Colonic mucosa (tissue), 4 donors: Measurements from ENCODE around the gene TRMT11. TPM values are rescaled to one million over a fixed set of nuclear protein-coding genes. Genes with fewer than 3 reads are reported as not detected.

Experiments
- DNase-seq: peaks from one replicate; pipeline ENCODE4 v3.0.0-alpha.2; 2020
- H3K27ac ChIP-seq: fragments of 200-600 bp; one replicate; pipeline ENCODE4 v1.8.0; 2021
- H3K27me3 ChIP-seq: fragments of 200-600 bp; one replicate; pipeline ENCODE4 v1.8.0; 2021
- H3K36me3 ChIP-seq: fragments of 200-600 bp; one replicate; pipeline ENCODE4 v1.8.0; 2021
- H3K4me1 ChIP-seq: fragments of 200-600 bp; one replicate; pipeline ENCODE4 v1.8.0; 2021; ENCODE audit warnings: mild to moderate bottlenecking
- H3K4me3 ChIP-seq: fragments of 200-600 bp; one replicate; pipeline ENCODE4 v1.8.0; 2021
- H3K9ac ChIP-seq, 2 donors: one replicate each; pipeline ENCODE4 v1.7.0; 2013; ENCODE audit warnings: control low read depth in 2 of 2, low read depth in 2 of 2, low read length in 2 of 2
- H3K9me3 ChIP-seq: fragments of 200-600 bp; one replicate; pipeline ENCODE4 v1.8.0; 2021
- CTCF ChIP-seq: fragments of 200-600 bp; IDR thresholded peaks from one replicate; pipeline ENCODE4 v1.8.0; 2022; ENCODE audit warnings: antibody characterized with exemption, mild to moderate bottlenecking
- intact Hi-C: fragments of 100-400 bp; cut with DNase I; formaldehyde crosslinking; loops from one replicate; pipeline ENCODE4 v1.14.1; 2022
- total RNA-seq, 2 donors: library from RNA; stranded (reverse); fragmentation: NEBNext Ultra II Directional in 1 of 2; extraction: Animal tissue kit (Norgen Biotek cat#: 25700) in 1 of 2; gene quantifications; one replicate each; pipeline ENCODE4 v1.2.1, GENCODE V29; 2021
- donor health status: healthy.
- donor health status: DM: no; HTN: no; CAD: no.
- donor health status: DM: no; HTN: no; CAD: no.

The TRMT11 gene
- total RNA-seq, 2 donors from 2014 or later: 17.0 to 18.7 TPM

- intact Hi-C loops: loop anchor here (2.0 to 10.0 kb wide), 2 partner anchors 95 to 649 kb away; partner anchors contain the start of gene HDDC2
- Histone ChIP-seq H3K27ac (no peak overlapping the region), H3K36me3 (no peaks in the 10 kb centered on the region), H3K4me3 (no peak overlapping the region), H3K27me3 (no peaks in the 10 kb centered on the region), H3K9ac (no peak overlapping the region), H3K4me1 (no peaks in the 10 kb centered on the region), H3K9me3 (no peaks in the 10 kb centered on the region)
- TF ChIP-seq CTCF: peak; percentile 36
- DNase-seq: peak; percentile 56
Measured at GRCh38 chr6:125953502-125953875, 32.9 kb upstream of the TRMT11 start.

- no peaks in the 10 kb centered on the region for H3K4me1 ChIP-seq
Measured at GRCh38 chr6:125954735-125955339, 31.5 kb upstream of the TRMT11 start.

GRCh38 chr6:125955973-125956372, 30.4 kb upstream of the TRMT11 start:
- Histone ChIP-seq H3K36me3 (no peaks in the 10 kb centered on the region), H3K9me3 (no peaks in the 10 kb centered on the region), H3K4me1 (no peaks in the 10 kb centered on the region), H3K4me3 (no peak overlapping the region), H3K9ac (no peak overlapping the region), H3K27ac (no peak overlapping the region), H3K27me3 (no peaks in the 10 kb centered on the region)
- intact Hi-C loops: loop anchor here (2.0 to 10.0 kb wide), 2 partner anchors 175 to 651 kb away; partner anchors contain the start of gene HDDC2
- no peak for DNase-seq
- TF ChIP-seq CTCF: no peak

More at GRCh38 chr6:125954735-125955339, 31.5 kb upstream of the TRMT11 start:
- intact Hi-C loops: loop anchor here (10.0 kb wide), 1 partner anchor 650 kb away; the partner anchor contains the start of gene HDDC2
- Histone ChIP-seq H3K9ac (no peak overlapping the region), H3K27ac (no peak overlapping the region), H3K27me3 (no peaks in the 10 kb centered on the region), H3K9me3 (no peaks in the 10 kb centered on the region), H3K4me3 (no peak overlapping the region), H3K36me3 (no peaks in the 10 kb centered on the region)
- no peak for TF ChIP-seq CTCF
- no peak for DNase-seq

- peak; percentile 99 for TF ChIP-seq CTCF
- intact Hi-C loops: loop anchor here (2.0 to 10.0 kb wide), 2 partner anchors 176 to 652 kb away; partner anchors contain the start of gene HDDC2
- Histone ChIP-seq H3K4me1 (no peaks in the 10 kb centered on the region), H3K36me3 (no peaks in the 10 kb centered on the region), H3K27me3 (no peaks in the 10 kb centered on the region), H3K9ac (peak within 1 kb of the TSS; percentile 90 to 91), H3K4me3 (peak within 1 kb of the TSS; percentile 88), H3K9me3 (no peaks in the 10 kb centered on the region), H3K27ac (peak within 1 kb of the TSS; percentile 95)
- DNase-seq: peak; percentile 99
Measured at GRCh38 chr6:125956506-125957390, 29.6 kb upstream of the TRMT11 start, which contains the start of gene HINT3. HINT3 (plus strand) TSS chr6:125956770; CDS start chr6:125956978, 208 bp downstream.

- no peak for DNase-seq
- no peak for TF ChIP-seq CTCF
- Histone ChIP-seq H3K27me3 (no peaks in the 10 kb centered on the region), H3K4me1 (no peaks in the 10 kb centered on the region), H3K9me3 (no peaks in the 10 kb centered on the region), H3K36me3 (no peaks in the 10 kb centered on the region), H3K9ac (peak overlapping the region; percentile 90 to 91), H3K27ac (peak overlapping the region; percentile 95), H3K4me3 (peak overlapping the region; percentile 88)
- intact Hi-C loops: loop anchor here (2.0 to 10.0 kb wide), 2 partner anchors 177 to 653 kb away; partner anchors contain the start of gene HDDC2
Measured at GRCh38 chr6:125957391-125957693, 29.0 kb upstream of the TRMT11 start.
